ENCODE measurements around the gene PTPRN2.

Gene PTPRN2

DNA sequence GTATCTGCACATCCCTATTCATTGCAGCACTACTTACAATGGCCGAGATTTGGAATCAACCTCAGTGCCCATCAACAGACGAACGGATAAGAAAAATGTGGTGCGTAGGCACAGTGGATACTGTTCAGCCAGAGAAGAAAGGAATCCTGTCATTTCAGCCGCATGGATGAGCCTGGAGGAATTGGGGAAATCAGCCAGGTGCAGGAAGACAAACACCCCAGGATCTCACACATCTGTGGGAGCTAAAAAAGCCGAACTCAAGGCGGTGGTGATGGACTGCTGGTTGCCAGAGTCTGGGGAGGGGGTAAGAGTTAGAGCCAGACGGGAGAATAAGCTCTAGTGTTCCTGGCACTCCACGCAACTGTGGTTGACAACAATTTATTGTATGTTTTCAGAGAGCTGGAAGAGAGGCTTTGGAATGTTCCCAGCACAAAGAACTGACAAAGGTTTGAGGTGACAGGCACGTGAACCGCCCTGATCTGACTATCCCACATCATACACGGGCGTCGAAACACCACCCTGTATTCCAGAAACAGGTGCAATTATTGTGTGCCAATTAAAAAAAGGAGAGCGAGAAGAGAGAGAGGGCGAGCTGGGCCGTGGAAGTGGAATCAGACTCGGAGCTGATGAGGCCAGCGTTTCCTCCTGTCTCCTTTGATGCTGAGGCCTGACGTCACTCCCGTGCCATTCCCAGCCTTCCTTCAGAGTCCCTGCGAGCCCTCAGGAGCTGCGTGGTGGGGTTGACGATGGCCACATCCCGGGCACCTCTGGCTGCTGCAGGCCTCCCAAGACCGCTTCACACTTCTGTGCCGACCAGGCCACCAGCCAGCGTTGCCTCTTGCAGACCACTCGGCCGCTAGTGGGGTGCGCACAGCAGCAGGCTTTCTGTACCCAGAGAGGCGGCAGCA, 1061.4 kb downstream of the PTPRN2 start:
- H3K27ac ChIP-seq = no peak overlapping the region
- DNase-seq (ENCODE audit: low read depth, low spot score) = no peak

DNA sequence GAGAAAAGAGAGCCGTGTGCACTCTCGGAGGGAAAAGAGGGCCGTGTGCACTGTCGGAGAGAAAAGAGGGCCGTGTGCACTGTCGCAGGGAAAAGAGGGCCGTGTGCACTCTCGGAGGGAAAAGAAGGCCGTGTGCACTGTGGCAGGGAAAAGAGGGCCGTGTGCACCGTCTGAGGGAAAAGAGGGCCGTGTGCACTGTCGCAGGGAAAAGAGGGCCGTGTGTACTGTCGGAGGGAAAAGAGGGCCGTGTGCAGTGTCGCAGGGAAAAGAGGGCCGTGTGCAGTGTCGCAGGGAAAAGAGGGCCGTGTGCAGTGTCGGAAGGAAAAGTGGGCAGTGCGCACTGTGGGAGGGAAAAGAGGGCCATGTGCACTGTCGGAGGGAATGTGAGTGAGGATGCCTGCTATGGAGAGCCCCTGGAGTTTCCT, 1062.1 kb downstream of the PTPRN2 start:
- H3K27ac ChIP-seq = no peak overlapping the region
- no peak for DNase-seq (ENCODE audit: low read depth, low spot score)

DNA sequence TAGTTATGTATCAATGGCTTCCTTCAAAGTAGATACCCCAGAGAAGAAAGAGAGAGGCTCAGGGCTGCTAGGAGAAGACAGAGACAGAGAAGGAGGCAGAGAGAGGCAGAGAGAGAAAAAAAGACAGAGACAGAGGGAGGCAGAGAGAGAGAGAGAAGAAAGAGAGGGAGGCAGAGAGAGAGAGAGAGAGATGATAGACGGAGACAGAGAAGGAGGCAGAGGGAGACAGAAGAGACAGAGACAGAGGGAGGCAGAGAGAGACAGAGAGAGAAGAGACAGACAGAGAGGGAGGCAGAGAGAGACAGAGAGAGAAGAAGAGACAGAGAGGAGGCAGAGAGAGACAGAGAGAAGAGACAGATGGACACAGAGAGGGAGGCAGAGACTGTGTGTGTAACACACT, 1062.9 kb downstream of the PTPRN2 start:
- H3K27ac ChIP-seq = no peak overlapping the region
- DNase-seq (ENCODE audit: low read depth, low spot score) = no peak

DNA sequence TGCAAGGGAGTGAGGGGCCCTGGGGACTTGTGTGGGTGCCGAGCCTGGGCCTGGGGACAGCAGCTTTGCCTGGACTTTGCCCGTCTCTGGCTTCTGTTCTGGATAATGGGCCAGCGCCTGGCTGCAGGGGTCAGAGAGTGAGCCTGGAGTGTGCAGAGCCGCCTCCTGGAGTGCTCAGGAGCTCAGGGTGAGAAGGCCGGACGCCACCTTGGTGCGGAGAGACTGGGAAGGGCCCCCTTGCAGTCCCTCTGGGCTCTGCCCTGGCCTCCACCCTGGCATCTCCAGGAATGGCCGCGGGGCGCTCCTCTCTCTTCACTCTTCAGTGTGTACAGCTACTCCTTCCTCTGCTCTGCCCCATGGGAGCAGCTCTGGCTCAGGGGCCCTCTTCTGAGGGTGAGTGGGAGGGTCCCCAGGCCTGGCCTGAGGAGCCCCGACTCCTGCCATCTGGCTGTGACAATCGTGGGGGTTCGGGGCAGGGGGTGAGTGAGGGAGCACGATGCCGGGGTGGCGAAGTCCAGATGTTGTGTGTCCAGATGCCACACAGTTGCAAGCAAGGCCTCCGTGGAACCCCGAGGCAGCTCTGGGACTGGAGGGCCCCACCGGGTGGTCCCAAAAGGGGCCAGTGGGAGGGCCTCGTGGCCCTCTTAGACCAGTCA, 1063.7 kb downstream of the PTPRN2 start:
- no peak overlapping the region for H3K27ac ChIP-seq
- no peak for DNase-seq (ENCODE audit: low read depth, low spot score)

DNA sequence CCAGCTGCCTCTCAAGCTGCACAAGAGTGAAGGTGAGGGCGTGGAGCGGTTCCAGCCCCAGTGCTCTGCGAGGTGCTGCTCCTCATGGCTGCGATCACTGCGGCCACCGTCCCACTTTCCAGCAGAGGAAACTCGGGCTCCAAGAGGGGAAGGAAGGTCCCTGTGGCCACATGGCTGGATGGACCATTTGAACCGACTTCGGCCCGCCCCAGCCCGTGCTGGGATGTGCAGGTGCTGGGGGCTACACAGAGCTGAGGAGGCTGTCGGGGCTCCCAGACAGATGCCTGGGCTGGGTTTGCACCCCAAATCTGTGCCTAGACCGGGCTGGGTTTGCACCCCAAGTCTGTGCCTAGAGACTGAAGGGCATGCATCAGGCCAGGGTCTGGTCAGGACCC, 1064.3 kb downstream of the PTPRN2 start:
- no peak overlapping the region for H3K27ac ChIP-seq
- DNase-seq (ENCODE audit: low read depth, low spot score) = no peak

DNA sequence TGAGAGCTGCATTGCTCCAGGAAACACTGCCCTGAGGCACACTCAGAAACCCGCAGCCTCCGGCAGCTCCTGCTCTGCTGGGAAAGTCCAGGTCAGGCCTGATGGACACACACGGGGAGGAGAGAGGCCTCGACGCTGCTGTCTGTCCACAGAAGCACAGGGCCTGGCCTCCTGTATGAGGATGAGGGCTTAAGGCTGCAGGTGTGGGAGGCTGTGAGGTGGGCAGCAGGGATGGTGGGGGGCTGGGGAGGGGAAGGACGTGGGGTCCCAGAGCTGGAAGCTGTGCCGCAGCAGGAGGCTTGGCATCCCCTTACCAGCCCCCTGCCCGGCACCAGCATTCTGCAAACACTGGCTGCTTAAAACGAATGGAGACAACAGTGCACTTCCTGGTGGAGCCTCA, 1064.7 kb downstream of the PTPRN2 start:
- no peak for DNase-seq (ENCODE audit: low read depth, low spot score)
- H3K27ac ChIP-seq = no peak overlapping the region

DNA sequence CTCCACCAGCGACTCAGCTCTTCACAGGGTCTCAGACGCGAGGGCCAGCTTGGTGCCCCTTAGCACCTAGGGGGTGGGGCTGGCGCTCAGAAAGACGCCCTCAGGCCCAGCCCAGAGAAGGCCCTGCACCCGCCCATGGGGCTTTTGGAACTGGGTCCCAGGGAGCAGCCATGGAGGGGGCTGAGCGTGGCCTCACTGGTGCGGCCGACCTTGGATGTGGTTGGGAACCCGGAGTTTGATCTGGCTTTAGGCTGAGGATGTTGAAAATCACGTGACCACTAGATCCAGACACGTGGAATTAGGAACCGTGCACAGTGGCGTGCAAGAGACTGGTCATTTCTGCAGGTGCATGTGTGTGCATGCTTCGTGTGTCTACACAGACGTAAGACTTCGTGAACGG, 1065.4 kb downstream of the PTPRN2 start:
- no peak for DNase-seq (ENCODE audit: low read depth, low spot score)
- H3K27ac ChIP-seq = no peak overlapping the region

DNA sequence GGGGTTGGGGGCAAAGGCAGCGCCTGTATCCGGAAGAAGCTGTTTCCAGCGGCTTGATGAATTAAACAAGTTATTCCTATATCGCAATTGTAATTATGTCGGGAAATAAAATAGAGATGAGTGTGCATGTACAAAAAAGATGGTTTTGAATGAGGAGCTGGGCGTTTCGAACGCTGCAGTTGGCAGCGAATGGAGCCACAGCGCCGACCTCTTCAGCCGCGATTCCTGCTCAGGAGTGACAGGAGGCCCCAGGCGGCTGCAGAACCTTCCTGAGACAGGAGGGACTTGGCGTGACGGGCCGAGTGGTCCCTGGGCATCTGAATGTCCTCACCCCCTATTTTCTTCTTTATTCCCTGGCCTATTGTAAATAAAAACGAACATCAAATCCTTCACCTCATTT, 1065.9 kb downstream of the PTPRN2 start:
- no peak for DNase-seq (ENCODE audit: low read depth, low spot score)
- no peak overlapping the region for H3K27ac ChIP-seq

DNA sequence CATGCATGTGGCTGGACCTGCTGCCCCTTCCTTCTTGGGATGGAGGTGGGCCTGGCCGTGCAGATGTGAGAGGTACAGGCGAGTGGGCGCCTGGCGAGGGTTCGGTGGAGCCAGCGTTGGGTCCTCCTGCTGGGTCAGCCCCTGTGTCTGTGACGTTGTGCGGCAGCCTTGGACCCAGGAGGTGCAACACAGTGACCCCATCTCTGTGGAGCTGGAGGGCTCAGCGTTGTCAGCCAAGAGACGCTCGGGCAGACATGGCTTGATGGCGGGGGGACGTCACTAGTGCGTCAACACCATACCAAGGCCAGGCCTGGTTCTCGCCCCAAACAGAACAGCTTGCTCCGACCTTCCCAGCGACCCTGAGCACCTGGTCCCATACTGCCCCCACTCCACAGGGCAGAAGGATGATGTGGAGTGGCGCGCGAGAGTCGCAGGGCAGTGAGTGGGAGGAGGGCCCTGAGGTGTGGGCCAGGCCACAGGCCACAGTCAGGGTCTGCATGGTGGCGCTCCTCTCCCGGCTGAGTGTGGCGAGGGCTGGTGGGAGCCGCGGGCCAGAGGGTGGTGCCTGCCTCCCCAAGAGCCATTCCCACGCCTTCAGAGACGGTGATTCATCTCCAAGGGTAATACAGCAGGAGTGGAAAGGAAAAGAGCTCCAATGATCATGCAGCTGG, 1066.4 kb downstream of the PTPRN2 start:
- DNase-seq (ENCODE audit: low read depth, low spot score) = no peak

DNA sequence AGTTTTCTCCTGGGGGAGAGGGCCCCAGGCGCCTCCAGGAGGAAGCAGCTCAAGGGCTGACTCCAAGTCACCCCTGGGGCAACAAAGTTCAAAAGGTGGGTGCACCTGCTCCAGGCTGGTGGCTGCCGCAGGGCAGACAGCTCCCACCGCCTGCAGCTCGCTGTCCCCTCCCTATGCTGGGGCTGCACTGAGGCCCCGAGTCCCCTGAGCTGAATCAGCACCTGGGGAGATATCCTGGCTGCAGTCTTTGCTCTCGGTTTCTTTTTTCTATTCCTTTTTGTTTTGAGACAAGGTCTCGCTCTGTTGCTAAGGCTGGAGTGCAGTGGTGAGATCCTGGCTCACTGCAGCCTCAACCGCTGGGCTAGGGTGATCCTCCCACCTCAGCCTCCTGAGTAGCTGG, 1067.4 kb downstream of the PTPRN2 start:
- H3K27ac ChIP-seq = no peak overlapping the region
- no peak for DNase-seq (ENCODE audit: low read depth, low spot score)

More for the DNA sequence above, 1066.4 kb downstream of the PTPRN2 start:
- no peak overlapping the region for H3K27ac ChIP-seq

DNA sequence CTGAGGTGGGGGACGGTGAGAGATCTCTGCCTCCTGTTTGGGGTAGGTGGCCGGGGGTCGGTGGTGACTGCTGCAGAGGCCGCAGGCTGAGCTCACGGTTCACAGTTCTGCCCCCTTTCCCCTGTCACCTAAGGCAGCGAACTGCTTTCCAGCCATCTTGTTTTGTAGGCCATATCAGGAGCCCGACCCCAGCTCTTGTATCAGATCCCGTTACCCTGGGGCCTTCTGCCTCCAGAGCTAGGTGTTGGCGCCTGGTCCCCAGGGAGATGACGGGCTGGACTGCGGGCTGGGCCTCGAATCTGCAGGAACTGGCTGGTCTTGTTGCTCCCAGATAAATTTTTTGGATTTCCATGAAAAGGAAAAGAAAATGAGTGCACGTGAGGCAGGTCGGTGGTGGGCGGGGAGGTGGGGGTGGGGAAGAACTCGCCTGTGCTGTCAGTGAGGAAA, 1067.8 kb downstream of the PTPRN2 start:
- no peak overlapping the region for H3K27ac ChIP-seq
- DNase-seq (ENCODE audit: low read depth, low spot score) = no peak

DNA sequence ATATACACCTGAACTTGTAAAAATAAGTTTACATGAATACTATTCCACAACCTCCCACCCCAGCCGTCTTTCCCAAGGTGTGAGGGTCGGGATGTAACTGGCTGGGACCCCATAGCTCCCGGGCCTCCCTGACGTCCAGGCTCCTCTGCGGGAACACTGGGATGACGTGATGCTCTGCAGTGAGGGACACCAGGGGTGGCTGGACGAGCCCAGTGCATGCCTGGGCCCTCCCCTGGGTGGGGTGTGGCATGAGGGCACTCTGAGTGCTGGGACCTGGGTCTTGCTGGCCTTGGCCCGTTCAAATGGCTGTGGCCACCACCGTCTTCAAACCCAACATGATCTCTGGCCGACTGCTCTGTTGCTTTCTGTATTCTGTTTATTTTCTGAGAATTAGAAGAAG, 1068.4 kb downstream of the PTPRN2 start:
- DNase-seq (ENCODE audit: low read depth, low spot score) = no peak
- no peak overlapping the region for H3K27ac ChIP-seq

DNA sequence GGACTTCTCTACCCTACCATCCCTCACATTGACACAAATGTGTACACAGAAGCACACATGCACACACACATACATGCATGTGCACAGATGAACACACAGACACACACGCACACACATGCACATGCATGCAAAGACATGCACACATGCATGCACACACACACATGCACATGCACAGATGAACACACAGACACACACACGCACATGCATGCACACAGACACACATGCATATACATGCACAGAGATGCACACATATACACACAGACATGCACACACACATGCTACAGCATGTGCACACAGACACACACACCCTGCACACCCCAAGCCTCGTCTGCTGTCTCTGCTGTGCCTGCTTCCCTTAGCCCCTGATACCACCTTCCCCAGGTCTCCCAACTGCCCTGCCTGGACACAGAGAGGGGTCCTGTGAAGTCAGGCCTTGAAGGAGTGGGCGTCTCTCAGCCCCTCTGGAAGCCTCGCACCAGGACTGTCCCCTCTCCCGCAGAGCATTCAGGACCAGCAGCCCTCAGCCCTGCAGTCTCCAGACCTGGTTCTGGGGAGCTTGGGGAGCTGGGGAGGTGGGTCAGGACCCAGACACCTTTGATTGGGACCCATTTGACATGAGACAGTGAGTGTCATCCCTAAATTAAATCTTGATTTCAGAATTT, 1069.0 kb downstream of the PTPRN2 start:
- DNase-seq (ENCODE audit: low read depth, low spot score) = no peak
- no peak overlapping the region for H3K27ac ChIP-seq

DNA sequence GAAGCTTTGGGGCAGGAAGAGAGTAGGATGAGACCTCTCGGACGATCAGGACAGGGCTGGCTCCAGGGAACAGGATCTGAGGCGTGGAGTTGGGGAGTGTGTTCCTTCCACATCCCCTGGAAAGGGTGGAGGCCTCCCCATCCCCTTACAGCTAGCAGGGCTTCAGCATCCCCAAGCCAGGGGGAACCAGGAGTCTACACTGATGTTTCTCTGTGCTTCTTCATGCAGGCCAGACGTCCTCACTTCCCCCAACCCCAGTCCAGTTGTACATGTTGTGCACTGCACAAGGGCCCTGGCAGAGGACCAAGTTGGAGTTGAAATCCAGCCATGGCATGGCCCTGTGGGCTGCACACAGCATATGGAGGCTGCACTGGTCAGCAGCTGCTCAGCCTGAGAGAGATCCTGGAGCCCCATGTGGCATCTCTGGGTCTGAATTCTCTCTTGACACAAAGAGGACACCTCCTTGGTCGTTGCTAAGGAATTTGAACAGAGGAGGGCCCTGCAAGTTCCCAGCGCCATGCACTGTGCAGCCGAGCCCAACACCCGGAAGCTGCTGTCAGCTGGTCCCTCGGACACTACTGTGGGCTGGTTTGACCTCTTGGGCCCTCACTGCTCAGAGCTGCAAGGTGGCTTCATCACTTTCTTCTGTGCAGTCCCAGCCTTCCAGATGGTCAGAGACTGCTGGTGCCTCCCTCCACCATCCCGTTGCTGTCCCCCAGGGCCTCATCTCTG, 1069.7 kb downstream of the PTPRN2 start:
- H3K27ac ChIP-seq = no peak overlapping the region
- no peak for DNase-seq (ENCODE audit: low read depth, low spot score)

DNA sequence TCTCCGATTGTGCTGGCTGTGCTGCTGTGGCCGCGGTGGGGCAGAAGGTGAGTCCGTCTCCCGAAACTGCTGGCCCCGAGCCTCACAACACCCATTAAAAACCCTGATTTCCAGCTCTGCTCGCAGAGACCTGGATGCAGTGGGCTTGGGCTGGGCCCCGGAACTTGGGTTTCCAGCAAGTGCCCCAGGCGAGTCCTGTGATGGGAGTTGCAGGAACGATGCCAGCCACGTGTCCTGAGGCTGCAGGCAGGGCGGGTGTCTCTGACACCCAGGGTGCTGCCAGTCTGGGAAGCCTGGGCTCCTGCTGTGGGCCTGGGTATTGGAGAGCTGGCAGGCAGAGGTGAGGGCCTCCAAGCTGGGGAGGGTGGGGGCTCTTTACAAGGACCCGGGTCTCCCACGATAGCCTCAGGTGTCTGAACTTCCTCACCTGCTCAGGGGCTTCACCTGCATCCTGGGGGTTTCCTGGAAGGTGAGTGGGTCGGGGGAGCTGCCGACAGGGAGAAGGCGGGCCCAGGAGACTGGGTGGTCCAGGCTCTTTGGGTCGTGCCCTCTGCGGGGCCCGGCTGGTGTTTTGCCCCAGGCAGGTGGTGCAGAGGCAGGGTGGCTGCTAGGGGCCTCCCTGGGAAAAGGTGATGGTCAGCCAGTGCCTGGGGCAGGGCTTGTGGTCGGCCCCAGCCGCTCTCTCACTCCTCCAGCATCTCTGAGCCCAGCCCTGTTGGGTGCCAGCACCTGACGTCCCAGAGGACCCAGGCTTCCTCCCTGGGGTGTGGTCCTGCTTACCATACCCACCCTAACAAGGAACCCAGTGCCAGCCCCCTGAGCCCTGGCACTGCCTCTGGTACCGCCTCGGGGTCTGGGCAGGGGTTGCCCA, 1070.5 kb downstream of the PTPRN2 start:
- no peak overlapping the region for H3K27ac ChIP-seq
- no peak for DNase-seq (ENCODE audit: low read depth, low spot score)

DNA sequence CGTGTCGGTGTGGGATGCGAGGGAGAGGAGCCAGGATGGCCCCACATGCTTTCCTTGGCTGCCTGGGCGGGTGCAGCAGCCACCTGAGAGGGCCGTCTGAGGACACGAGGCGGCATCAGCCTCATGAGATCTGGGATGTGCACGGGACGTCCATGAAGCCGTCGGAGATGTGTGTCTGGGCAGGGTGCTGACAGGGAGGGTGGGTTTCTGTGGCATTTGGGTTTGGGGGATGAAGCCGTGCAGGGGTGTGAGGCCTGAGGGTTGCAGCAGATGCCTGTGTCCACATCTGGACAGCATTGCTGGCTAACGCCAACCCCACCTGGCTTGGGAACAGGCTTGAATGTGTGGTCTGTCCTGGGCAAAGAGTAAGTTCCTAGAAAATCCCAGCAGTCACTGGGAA, 1071.3 kb downstream of the PTPRN2 start:
- DNase-seq (ENCODE audit: low read depth, low spot score) = no peak
- H3K27ac ChIP-seq = no peak overlapping the region

DNA sequence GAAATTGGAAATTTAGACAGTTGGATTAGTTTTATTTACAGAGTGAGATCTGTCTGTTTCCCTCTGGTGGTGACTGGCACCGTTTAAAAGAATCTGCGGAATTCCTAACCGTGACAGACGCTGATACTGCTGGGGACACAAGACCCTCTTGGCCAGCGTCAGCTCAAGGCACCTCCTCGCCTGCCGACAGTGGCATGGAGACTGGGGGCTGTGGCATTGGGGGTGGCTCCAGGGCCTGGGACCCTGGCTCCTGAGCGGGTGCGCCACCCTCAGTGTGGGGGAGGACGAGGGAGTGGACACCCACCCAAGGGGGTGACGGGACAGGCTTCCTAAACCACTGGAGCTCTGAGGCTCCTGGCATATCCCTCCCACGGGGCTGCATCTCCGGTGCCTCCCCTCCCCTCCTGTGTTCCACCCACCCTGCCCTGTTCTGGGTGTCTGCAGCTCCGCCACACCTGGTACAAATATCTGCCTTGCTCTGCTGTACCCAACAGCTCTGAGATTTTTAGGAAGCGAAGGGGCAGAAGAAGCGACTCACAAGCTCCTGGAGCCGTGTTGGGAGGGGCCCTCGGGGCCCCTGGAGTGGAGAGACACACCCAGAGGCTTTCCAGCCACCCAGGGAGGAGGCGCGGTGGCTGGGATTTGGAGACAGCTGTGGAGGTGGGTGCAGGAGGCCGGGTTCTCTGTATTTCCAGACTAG, 1072.1 kb downstream of the PTPRN2 start:
- no peak overlapping the region for H3K27ac ChIP-seq
- DNase-seq (ENCODE audit: low read depth, low spot score) = no peak

DNA sequence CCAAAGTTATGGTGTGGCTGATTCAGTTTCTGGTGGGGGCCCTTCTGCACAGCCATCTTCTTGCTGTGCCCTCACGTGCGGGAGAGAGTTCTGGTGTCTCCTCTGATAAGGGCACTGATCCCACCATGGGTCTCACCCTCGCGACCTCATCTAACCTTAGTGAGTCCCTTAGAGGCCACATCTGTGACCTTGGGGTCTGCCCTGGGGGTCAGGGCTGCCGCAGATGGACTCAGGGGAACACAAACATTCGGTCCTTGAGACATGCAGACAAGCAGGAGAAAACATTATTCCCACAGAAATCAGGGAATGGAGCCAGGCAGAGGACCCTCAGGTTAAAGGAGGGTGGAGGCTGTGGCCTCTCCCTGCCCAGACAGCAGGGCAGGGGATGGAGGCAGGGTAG, 1072.9 kb downstream of the PTPRN2 start:
- no peak for DNase-seq (ENCODE audit: low read depth, low spot score)
- no peak overlapping the region for H3K27ac ChIP-seq

Measured in epithelial cell of prostate (primary cell).